GM20000 (cell line): ENCODE data around the gene CATSPERE.

Source experiments
- DNase-seq: peaks from one replicate; pipeline ENCODE4 v3.0.0; 2012; ENCODE audit warnings: low spot score
- TF ChIP-seq, protein P1 (sequence below): IDR thresholded peaks from 2 replicates; pipeline ENCODE4 v1.5.1; 2012; ENCODE audit warnings: mild to moderate bottlenecking, control low read depth; ENCODE audit errors: extremely low read depth, missing control alignments

The CATSPERE gene

DNA sequence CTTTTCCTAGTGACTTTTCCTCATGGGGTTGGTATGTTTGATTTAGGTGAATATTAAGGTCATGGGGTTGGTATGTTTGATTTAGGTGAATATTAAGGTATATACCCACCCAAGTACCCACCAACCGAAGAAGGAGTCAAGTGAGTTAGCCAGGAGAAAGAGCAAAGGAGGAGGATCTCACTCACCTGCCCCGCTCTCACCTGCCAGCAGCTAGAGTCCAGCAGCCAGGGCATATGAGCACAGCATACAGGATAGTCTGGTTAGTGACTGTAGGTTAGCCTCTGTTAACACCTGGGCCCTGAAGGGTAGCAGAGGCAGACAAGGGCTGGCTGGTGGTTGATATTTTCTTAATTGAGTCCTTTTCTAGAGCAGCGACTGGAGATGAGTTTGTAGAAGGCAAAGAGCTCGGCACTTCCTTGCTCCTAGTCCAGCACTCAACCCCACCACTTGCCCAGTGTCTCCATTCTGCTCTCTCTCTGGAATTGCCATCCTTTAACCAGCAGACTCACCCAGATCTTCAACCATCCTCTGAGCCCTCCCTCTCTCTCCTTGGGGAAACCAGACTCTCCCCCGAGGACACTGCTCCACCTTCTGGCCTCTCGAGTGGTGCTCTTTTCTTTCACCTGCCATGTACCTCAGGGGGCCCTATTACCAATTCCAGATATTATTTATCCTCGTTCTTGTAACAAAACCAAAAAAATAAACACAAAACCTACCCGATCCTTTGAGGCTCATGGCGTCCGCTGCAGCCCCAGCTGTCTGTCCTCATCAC is 175.6 kb downstream of the CATSPERE start:
- no peak for DNase-seq
- TF ChIP-seq, protein P1, sequence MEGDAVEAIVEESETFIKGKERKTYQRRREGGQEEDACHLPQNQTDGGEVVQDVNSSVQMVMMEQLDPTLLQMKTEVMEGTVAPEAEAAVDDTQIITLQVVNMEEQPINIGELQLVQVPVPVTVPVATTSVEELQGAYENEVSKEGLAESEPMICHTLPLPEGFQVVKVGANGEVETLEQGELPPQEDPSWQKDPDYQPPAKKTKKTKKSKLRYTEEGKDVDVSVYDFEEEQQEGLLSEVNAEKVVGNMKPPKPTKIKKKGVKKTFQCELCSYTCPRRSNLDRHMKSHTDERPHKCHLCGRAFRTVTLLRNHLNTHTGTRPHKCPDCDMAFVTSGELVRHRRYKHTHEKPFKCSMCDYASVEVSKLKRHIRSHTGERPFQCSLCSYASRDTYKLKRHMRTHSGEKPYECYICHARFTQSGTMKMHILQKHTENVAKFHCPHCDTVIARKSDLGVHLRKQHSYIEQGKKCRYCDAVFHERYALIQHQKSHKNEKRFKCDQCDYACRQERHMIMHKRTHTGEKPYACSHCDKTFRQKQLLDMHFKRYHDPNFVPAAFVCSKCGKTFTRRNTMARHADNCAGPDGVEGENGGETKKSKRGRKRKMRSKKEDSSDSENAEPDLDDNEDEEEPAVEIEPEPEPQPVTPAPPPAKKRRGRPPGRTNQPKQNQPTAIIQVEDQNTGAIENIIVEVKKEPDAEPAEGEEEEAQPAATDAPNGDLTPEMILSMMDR = no peak

DNA sequence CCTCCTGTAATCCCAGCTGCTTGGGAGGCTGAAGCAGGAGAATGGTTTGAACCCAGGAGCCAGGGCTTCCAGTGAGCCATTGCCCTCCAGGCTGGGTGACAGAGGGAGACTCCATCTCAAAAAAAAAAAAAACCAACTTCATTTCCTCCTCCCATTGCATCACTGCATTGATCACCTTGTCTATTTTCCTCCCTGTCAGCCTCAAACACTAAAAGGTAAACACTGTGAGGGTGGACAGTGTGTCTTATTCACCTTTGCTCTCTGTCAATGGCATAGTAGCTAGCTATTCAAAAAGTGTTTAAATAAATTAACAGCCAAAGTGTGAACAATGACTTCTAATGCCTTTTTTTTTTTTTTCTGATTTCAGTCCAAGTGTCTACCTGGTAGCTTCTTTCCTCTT is 178.5 kb downstream of the CATSPERE start:
- DNase-seq = no peak
- TF ChIP-seq, protein P1 = no peak

DNA sequence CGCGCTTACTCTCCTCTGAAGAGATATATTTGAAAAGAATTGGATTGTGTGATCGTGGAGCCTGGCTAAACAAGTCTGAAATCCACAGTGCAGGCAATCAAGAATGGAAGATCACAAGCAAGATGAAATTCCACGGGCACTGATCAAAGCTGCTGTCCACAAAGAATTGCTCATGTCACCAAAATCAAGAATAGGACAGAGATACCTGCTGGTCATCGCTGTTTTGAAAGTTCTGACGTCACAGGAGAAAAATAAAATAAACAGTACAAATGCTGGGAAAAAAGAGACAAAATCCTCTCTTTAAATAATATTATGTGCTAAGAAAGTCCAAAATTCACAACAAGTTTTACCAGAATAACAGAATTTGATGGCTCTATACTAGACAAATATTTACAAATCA is 179.8 kb downstream of the CATSPERE start:
- TF ChIP-seq, protein P1 = no peak
- no peak for DNase-seq

DNA sequence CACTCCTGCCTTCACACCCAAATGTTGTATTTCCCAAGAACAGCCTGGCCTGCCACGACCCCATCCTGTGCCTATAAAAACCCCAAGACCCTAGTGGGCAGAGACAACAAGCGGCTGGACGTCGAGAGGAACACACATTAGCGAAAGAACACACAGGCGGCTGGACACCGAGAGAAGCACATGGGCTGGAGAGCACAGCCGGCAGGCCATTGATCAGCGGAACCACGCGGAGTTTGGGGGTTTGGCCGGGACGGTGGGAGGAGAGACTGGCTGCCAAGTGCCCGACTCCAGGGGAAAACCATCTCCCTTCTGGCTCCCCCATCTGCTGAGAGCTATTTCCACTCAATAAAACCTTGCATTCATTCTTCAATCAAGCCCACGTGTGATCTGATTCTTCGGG is 181.5 kb downstream of the CATSPERE start:
- DNase-seq = no peak

DNA sequence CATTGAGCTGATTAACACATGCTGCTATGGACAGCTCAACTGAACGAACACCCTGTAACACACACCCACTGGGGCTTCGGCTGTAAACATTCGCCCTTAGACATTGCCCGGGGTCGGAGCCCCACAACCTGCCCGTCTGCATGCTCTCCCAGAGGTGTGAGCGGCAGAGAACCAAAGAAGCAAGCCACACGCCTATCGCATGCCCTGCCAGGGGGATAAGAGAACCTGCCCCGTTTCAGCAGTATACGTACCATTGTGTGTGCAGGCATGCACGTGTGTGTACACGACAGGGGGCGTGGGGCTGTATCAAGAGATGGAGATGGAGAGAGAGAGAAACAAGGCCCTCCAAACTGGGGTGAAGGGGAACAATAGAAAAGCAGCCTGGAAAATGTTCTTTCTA is 181.9 kb downstream of the CATSPERE start:
- TF ChIP-seq, protein P1 = no peak

More for the DNA sequence above, 181.5 kb downstream of the CATSPERE start:
- TF ChIP-seq, protein P1 = no peak

DNA sequence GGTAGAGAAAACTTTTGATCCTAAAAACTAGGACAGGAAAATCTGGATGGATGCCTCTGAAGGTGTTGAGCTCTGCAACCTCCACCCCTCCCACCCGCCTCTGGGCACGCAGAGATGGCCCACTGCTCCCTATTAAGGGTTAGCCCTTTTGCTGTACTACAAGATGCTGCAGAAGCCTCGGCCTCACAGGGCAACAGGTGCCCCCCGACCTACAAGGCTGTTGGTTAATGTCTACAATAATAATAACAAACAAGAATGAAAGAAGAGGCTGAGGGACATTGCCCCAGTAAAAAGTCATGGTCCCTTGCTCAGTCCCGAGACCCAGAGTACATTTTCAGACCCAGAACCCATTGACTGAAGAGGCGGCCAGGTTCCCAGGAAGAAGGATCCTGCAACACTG is 184.3 kb downstream of the CATSPERE start:
- no peak for DNase-seq
- TF ChIP-seq, protein P1 = no peak

More for the DNA sequence above, 181.9 kb downstream of the CATSPERE start:
- DNase-seq = no peak

DNA sequence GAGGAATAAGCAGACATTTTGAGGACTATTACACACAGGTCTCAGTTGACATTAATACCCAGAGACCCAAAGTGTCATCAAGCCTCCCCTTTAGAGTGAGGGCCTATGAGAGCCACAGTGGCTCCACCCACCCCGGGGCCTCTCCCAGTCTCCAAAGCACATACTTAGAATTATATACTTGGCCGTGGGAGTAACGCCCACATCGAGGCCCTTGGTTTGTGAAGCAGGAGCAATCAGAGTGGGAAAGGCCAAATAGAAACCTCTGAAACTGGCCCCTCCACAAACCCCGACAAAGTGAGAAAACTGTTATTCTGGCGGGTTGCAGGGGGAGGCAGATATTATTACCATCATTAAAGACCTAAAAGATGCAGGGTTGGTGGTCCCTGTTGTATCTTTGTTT is 184.8 kb downstream of the CATSPERE start:
- DNase-seq = no peak
- TF ChIP-seq, protein P1 = no peak
